ENCODE data around the gene AP1G1. TPM values are rescaled to one million over a fixed set of nuclear protein-coding genes. Genes with fewer than 3 reads are reported as not detected.

The AP1G1 gene
- total and polyA plus RNA-seq, 2 of the 8 experiments (the other 6 are each of a cell fraction or from before 2014, with no cell fraction given), result 43.9 to 68.4 TPM

DNA sequence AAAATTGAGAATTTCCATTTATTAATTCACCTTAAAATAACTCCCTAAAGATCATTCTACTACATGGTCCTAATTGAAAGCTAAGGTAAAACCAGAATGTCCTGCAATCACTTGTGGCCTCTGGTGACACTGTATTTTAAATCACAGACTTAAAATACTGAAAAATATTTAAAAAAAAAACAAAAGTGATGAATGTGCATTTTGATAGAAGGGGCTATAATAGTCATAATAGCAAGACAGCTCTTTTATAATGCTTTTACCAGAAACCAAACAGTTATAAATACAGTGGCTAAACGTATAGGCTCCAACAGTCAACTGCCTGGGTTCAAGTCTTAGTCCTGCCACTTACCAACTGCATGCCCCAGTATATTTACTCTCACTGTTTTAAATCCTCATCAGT lies 105.3 kb downstream of the AP1G1 start (continued):
- TF ChIP-seq SAP30 (IDR thresholded peaks at IDR 0.05; ENCODE audit: insufficient read depth, insufficient replicate concordance, low read length), result no peak
